C4-2B (cell line): ENCODE results near the gene CD99L2.

Experiments used
- H3K27ac ChIP-seq: fragments of 450-650 bp; 2 replicates; pipeline ENCODE4 v1.5.1; 2017
- CTCF ChIP-seq: fragments of 450-650 bp; conservative IDR thresholded peaks from 2 replicates; pipeline ENCODE4 v1.5.1; 2017; ENCODE audit warnings: mild to moderate bottlenecking
- ZFX ChIP-seq: fragments of 450-650 bp; IDR thresholded peaks from 2 replicates; pipeline ENCODE4 v1.6.1; 2017

The CD99L2 gene

GRCh38 chrX:150934453-150934852, 36.0 kb upstream of the CD99L2 start:
- TF ChIP-seq CTCF (no peak), ZFX (no peak)
- H3K27ac ChIP-seq: no peak overlapping the region

- TF ChIP-seq CTCF: no peak
- no peak overlapping the region for H3K27ac ChIP-seq
These were observed 35.5 kb upstream of the CD99L2 start for GRCh38 chrX:150933945-150934350.

- no peak overlapping the region for H3K27ac ChIP-seq
These were observed 30.6 kb upstream of the CD99L2 start for GRCh38 chrX:150929058-150929457.

GRCh38 chrX:150926791-150927190, 28.3 kb upstream of the CD99L2 start:
- TF ChIP-seq CTCF (no peak), ZFX (no peak)
- no peak overlapping the region for H3K27ac ChIP-seq

More at GRCh38 chrX:150929058-150929457, 30.6 kb upstream of the CD99L2 start:
- TF ChIP-seq ZFX: no peak
- TF ChIP-seq CTCF: no peak

GRCh38 chrX:150926304-150926703, 27.8 kb upstream of the CD99L2 start:
- H3K27ac ChIP-seq: no peak overlapping the region

GRCh38 chrX:150919401-150919800, 20.9 kb upstream of the CD99L2 start:
- TF ChIP-seq CTCF (no peak), ZFX (no peak)

More at GRCh38 chrX:150926304-150926703, 27.8 kb upstream of the CD99L2 start:
- TF ChIP-seq CTCF (no peak), ZFX (no peak)

GRCh38 chrX:150913511-150913910, 15.0 kb upstream of the CD99L2 start:
- no peak overlapping the region for H3K27ac ChIP-seq
- TF ChIP-seq ZFX: no peak
- no peak for TF ChIP-seq CTCF

More at GRCh38 chrX:150919401-150919800, 20.9 kb upstream of the CD99L2 start:
- no peak overlapping the region for H3K27ac ChIP-seq

GRCh38 chrX:150907474-150907873, 9.0 kb upstream of the CD99L2 start:
- TF ChIP-seq CTCF (no peak), ZFX (no peak)
- H3K27ac ChIP-seq: no peak overlapping the region
